Measurements from ENCODE around the gene TBXAS1.

The TBXAS1 gene

DNA sequence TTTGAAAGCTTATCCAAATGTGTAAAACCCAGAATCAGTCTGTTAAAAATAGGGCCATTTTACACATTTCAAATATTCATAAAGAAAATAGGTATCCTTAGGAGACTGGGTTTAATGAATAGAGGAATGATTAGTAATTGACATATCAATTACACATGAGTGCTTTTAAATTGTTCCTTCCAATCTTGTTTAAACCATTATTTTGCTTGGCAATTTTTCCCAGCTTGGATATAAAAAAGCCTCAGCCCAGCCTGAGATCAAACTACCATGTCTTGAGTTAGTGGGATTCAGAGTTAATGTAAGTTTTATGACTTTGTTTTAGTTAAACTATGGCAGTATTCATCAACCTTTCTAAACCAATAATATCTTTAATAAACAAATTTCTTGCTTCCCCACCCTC lies 205.4 kb downstream of the TBXAS1 start:
- in situ Hi-C loops (cut with HindIII; ENCODE audit: low sequenced_read_pairs): no loop called here
- no peak overlapping the region for H3K4me3 ChIP-seq (ENCODE audit: low read depth, low read length)
- DNase-seq (ENCODE audit: low read depth, low spot score): no peak
- TF ChIP-seq CTCF (IDR thresholded peaks at IDR 0.05; ENCODE audit: low read depth, low read length): no peak

DNA sequence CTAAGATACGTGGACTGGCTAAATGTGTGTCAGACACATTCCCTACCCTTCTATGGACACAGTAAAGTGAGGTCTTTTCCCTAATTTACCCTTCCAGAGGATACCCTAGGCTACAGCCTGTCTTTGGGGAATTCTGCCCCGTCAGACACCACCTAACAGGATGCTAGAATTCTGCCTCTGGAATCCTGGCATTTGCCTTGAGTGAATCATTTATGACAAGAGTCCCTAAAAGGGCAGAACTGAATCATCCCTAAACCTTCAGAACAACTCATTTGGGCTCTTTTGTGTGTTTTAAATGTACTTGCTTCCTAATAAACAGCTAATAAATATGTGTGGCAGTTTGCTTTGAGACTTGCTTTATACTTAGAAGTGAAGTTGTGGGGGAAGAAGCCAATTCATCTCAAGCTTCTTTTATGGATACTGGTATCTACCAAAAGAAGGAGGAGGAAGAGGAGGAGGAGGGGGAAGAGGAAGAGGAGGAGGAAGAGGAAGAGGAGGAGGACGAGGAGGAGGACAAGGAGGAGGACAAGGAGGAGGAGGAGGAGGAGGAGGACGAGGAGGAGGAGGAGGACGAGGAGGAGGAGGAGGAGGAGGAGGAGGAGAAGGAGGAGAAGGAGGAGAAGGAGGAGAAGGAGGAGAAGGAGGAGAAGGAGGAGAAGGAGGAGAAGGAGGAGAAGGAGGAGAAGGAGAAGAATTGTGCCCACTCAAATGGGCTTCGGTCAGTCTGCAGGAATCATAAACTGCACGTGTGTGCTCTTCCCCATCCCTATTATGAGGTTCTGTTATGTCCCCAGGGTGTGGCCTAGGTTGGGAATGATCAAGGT lies 206.5 kb downstream of the TBXAS1 start:
- peak; percentile 37 for DNase-seq (ENCODE audit: low read depth, low spot score)
- no peak for TF ChIP-seq CTCF (IDR thresholded peaks at IDR 0.05; ENCODE audit: low read depth, low read length)
- H3K4me3 ChIP-seq (ENCODE audit: low read depth, low read length): no peak overlapping the region
- in situ Hi-C loops (cut with HindIII; ENCODE audit: low sequenced_read_pairs): no loop called here

DNA sequence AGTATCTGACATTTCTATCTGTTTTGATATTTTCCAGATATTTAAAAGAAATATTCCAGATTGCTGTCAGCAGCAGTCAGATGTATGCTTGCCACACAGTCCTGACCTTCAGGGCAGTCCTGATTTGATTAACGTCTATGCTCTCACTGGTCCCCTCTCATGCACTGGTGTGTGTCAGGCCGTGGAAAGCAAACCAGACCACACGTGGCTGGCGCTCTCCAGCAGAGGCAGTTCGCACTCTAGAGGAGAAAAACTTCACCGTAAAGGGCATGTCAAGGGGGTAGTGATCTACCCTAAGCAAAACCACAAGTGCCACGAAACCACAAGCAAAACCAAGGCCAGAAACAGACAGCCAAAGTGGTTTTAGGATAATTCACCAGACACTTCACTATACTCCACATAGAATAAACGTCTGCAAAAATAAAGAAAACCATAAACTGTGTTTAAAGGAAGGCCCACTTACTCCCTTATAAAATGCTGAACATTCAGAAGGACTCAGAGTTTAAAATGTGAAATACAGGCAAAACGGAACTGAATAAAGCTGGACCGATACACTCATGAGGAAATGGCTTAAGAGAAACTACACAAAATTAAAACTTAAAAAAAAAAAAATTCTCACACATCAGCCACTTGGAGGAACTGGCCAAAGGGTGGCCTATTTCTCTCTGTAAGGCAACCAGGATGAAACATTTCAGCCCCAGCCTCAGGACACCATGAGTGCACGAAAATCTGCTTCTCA lies 207.3 kb downstream of the TBXAS1 start:
- H3K4me3 ChIP-seq (ENCODE audit: low read depth, low read length): no peak overlapping the region
- in situ Hi-C loops (cut with HindIII; ENCODE audit: low sequenced_read_pairs): no loop called here
- TF ChIP-seq CTCF (IDR thresholded peaks at IDR 0.05; ENCODE audit: low read depth, low read length): no peak
- no peak for DNase-seq (ENCODE audit: low read depth, low spot score)

GRCh38 chr7:140039066-140039465 lies 210.0 kb downstream of the TBXAS1 start:
- no peak for DNase-seq (ENCODE audit: low read depth, low spot score)
- in situ Hi-C loops (cut with HindIII; ENCODE audit: low sequenced_read_pairs): no loop called here
- no peak for TF ChIP-seq CTCF (IDR thresholded peaks at IDR 0.05; ENCODE audit: low read depth, low read length)
- no peak overlapping the region for H3K4me3 ChIP-seq (ENCODE audit: low read depth, low read length)

DNA sequence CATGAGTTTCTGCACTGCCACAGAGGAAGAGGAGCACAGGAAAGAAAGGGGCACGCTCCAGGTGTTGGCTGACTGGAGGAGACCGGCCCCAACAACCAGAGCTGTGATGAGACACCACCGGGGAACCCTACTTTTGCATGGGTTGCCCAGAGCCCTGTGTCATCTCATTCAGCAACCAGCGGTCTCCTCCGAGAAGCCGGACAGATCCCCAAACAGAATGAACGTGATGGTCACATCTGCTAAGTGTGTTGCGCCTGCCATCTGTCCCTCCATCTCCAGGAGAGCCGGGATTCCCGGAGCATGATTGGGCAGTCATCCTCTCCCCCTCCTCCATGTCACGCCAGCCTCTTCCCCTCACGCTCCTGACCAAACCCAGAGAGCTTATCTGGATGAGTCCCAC lies 210.8 kb downstream of the TBXAS1 start:
- in situ Hi-C loops (cut with HindIII; ENCODE audit: low sequenced_read_pairs): no loop called here
- TF ChIP-seq CTCF (IDR thresholded peaks at IDR 0.05; ENCODE audit: low read depth, low read length): no peak
- no peak overlapping the region for H3K4me3 ChIP-seq (ENCODE audit: low read depth, low read length)
- no peak for DNase-seq (ENCODE audit: low read depth, low spot score)

- in situ Hi-C loops (cut with HindIII; ENCODE audit: low sequenced_read_pairs): no loop called here
- DNase-seq (ENCODE audit: low read depth, low spot score): peak; percentile 71
- H3K4me3 ChIP-seq (ENCODE audit: low read depth, low read length): no peak overlapping the region
- no peak for TF ChIP-seq CTCF (IDR thresholded peaks at IDR 0.05; ENCODE audit: low read depth, low read length)
Observed at GRCh38 chr7:140041659-140042385, 212.8 kb downstream of the TBXAS1 start.

Data from astrocyte of the spinal cord (primary cell).